Testis (tissue), 3 donors: ENCODE data around the gene ROBO1. TPM values are rescaled to one million over a fixed set of nuclear protein-coding genes. Genes with fewer than 3 reads are reported as not detected.

Source experiments
- DNase-seq: peaks from one replicate; pipeline ENCODE4 v3.0.0-alpha.2; 2019
- H3K27ac ChIP-seq, 2 donors: fragments of 200-600 bp; sonication (generic); one replicate each; pipeline ENCODE4 v1.5.1; 2019
- H3K27me3 ChIP-seq: fragments of 200-600 bp; sonication (generic); one replicate; pipeline ENCODE4 v1.5.1; 2019
- H3K36me3 ChIP-seq: fragments of 200-600 bp; sonication (generic); one replicate; pipeline ENCODE4 v1.5.1; 2017; ENCODE audit warnings: low read depth; ENCODE audit errors: missing control alignments
- H3K4me1 ChIP-seq: fragments of 200-600 bp; sonication (generic); one replicate; pipeline ENCODE4 v1.5.1; 2019
- H3K4me3 ChIP-seq, 2 donors: fragments of 200-600 bp; sonication (generic); one replicate each; pipeline ENCODE4 v1.5.1; 2017 to 2019
- H3K9me3 ChIP-seq: fragments of 200-600 bp; sonication (generic); one replicate; pipeline ENCODE4 v1.5.1; 2017
- POLR2A ChIP-seq: fragments of 450-650 bp; IDR thresholded peaks from one replicate; pipeline ENCODE4 v1.6.1; 2017; ENCODE audit warnings: antibody characterized with exemption, mild to moderate bottlenecking, moderate library complexity
- WGBS, 2 donors: methylation state at CpG; one replicate each; pipeline ENCODE4 v1.1.5; 2018; 5-methylcytosine and 5-hydroxymethylcytosine counted together
- intact Hi-C: fragments of 100-400 bp; cut with DNase I; formaldehyde crosslinking; loops from one replicate; pipeline ENCODE4 v1.15.1; 2023; ENCODE audit warnings: low total_unique reads
- polyA plus RNA-seq: library from polyadenylated mRNA; stranded (reverse); fragments of 350-450 nt; fragmentation: Illumina TruSeq; extraction: RNeasy Lipid Tissue Mini Kit (QIAGEN cat#74804); gene quantifications from one replicate; pipeline ENCODE4 v1.2.3, GENCODE V29; 2014; ENCODE audit warnings: low read depth, low replicate concordance; ENCODE audit not compliant: insufficient read depth
- total RNA-seq, 2 donors: library from RNA; depleted of rRNA; stranded (reverse); fragments of >200 nt; gene quantifications; one replicate each; pipeline ENCODE4 v1.2.3, GENCODE V29; 2016
- TF ChIP-seq, protein P1 (sequence below), 3 experiments: fragments of 450-650 bp in 2 of 3; fragments of 200-600 bp in 1 of 3; sonication (generic) in 1 of 3; IDR thresholded peaks; one replicate each; pipeline ENCODE4 v1.5.1; 2016 to 2019; ENCODE audit warnings: antibody characterized with exemption in 3 of 3, mild to moderate bottlenecking in 2 of 3, moderate library complexity in 1 of 3

ROBO1 gene
- total and polyA plus RNA-seq, 3 donors from 2014 or later = 39.4 to 45.1 (median 42.6) TPM

DNA sequence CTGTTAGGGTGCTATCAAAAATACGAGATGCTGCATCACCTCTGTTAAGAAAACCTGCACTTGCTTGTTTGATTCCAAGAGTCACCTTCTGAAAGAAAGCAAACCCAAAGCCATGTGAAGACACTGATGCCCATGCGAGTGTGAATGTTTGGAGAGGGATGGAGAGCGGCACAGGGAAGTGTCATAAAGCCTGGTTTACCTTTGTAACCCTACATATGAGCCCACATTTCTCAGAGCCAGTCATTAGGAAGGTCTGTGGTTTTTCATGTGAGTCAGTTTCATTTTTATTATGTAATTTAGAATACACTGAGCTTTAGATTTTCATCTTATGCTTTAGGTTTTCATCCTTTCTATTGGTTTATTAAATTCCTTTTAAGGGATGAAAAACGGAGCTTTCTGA, 896.8 kb downstream of the ROBO1 start:
- Histone ChIP-seq H3K4me1 (no peaks in the 10 kb centered on the region), H3K27ac (no peak overlapping the region), H3K4me3 (no peak overlapping the region), H3K9me3 (no peaks in the 10 kb centered on the region), H3K36me3 (no peaks in the 10 kb centered on the region), H3K27me3 (no peaks in the 10 kb centered on the region)
- no peak for DNase-seq
- TF ChIP-seq POLR2A = no peak
- TF ChIP-seq, protein P1, sequence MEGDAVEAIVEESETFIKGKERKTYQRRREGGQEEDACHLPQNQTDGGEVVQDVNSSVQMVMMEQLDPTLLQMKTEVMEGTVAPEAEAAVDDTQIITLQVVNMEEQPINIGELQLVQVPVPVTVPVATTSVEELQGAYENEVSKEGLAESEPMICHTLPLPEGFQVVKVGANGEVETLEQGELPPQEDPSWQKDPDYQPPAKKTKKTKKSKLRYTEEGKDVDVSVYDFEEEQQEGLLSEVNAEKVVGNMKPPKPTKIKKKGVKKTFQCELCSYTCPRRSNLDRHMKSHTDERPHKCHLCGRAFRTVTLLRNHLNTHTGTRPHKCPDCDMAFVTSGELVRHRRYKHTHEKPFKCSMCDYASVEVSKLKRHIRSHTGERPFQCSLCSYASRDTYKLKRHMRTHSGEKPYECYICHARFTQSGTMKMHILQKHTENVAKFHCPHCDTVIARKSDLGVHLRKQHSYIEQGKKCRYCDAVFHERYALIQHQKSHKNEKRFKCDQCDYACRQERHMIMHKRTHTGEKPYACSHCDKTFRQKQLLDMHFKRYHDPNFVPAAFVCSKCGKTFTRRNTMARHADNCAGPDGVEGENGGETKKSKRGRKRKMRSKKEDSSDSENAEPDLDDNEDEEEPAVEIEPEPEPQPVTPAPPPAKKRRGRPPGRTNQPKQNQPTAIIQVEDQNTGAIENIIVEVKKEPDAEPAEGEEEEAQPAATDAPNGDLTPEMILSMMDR (IDR thresholded peaks at IDR 0.05) = no peak
- intact Hi-C loops = no loop called here
- 91 to 92% methylated on average over 4 of the region's 4 CpGs for WGBS, 2 donors

- Histone ChIP-seq H3K4me1 (no peaks in the 10 kb centered on the region), H3K27ac (no peak overlapping the region), H3K36me3 (no peaks in the 10 kb centered on the region), H3K9me3 (no peaks in the 10 kb centered on the region), H3K27me3 (no peaks in the 10 kb centered on the region), H3K4me3 (no peak overlapping the region)
- no peak for DNase-seq
- TF ChIP-seq POLR2A = no peak
- 89 to 94% methylated on average over 3 of the region's 3 CpGs for WGBS, 2 donors
- intact Hi-C loops = no loop called here
Measured at GRCh38 chr3:78870484-78870883, 897.3 kb downstream of the ROBO1 start.

- Histone ChIP-seq H3K4me3 (no peak overlapping the region), H3K4me1 (no peaks in the 10 kb centered on the region), H3K27ac (no peak overlapping the region), H3K9me3 (no peaks in the 10 kb centered on the region), H3K27me3 (no peaks in the 10 kb centered on the region), H3K36me3 (no peaks in the 10 kb centered on the region)
- DNase-seq = no peak
- 95 to 98% methylated on average over 1 of the region's 1 CpG for WGBS, 2 donors
- no peak for TF ChIP-seq POLR2A
- TF ChIP-seq, protein P1 (IDR thresholded peaks at IDR 0.05) = no peak
- intact Hi-C loops = no loop called here
Measured at GRCh38 chr3:78868570-78868969, 899.2 kb downstream of the ROBO1 start.

DNA sequence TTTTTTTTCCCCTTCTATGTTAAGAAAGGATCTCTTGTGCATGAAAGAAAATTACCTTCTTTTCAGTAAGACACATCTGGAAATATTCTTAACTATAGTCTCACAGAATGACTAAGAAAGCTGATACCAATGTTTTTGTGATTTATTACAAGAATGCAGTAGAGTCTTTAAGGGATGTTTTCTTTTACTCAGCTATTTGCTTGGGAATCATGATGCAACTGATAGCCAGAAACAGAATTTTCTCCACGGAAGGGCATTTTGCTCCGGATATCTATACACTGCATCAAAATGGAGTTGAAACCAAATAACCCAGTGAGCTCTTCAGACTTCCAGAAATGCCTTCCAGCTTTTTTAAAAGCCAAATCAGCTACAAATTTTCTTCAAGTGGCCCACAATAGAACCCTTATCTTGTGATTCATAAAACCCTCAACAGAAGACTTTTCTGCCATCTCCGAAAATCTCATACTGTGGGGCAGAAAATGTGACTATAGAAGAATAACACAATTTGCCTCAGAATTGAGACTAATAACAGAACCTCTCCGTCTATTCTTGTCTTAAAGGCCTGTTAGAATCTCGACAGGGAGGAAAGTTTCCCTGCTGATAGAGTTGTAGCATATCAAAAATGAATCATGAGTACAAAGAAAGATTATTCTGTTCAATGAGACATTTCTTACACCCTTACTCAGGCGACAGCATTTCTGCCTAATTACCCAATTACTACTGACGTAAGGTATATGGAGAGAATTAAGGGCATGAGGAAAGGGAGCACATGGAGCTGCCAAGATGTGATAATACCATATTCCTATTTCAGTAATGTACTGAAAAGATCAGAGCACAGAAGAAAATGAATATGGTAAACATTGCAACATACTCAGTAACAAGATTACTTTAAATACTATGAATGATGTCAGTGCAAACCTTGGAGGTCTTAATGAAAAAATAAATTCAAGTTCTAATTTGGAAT, 900.1 kb downstream of the ROBO1 start:
- intact Hi-C loops = no loop called here
- no peak overlapping the region for H3K27ac ChIP-seq
- DNase-seq = no peak
- no peaks in the 10 kb centered on the region for H3K4me1 ChIP-seq
- no peak overlapping the region for H3K4me3 ChIP-seq
- 44 to 64% methylated on average over 7 of the region's 7 CpGs for WGBS, 2 donors
- TF ChIP-seq, protein P1 (IDR thresholded peaks at IDR 0.05) = no peak
- no peak for TF ChIP-seq POLR2A
- no peaks in the 10 kb centered on the region for H3K27me3 ChIP-seq
- H3K9me3 ChIP-seq = no peaks in the 10 kb centered on the region
- H3K36me3 ChIP-seq = no peaks in the 10 kb centered on the region

- TF ChIP-seq, protein P1 (IDR thresholded peaks at IDR 0.05) = no peak
- TF ChIP-seq POLR2A = no peak
- no peaks in the 10 kb centered on the region for H3K36me3 ChIP-seq
- 77 to 80% methylated on average over 5 of the region's 5 CpGs for WGBS, 2 donors
- H3K27ac ChIP-seq = no peak overlapping the region
- H3K9me3 ChIP-seq = no peaks in the 10 kb centered on the region
- intact Hi-C loops = no loop called here
- H3K4me1 ChIP-seq = no peaks in the 10 kb centered on the region
- H3K4me3 ChIP-seq = no peak overlapping the region
- DNase-seq = no peak
- no peaks in the 10 kb centered on the region for H3K27me3 ChIP-seq
Measured at GRCh38 chr3:78863306-78864203, 904.2 kb downstream of the ROBO1 start.
